ENCODE measurements around the gene CNTNAP5. TPM values are rescaled to one million over a fixed set of nuclear protein-coding genes. Genes with fewer than 3 reads are reported as not detected.

The CNTNAP5 gene
- polyA plus RNA-seq, 4 donors, result 0.04 to 0.19 (median 0.04) TPM; not detected in 1

DNA sequence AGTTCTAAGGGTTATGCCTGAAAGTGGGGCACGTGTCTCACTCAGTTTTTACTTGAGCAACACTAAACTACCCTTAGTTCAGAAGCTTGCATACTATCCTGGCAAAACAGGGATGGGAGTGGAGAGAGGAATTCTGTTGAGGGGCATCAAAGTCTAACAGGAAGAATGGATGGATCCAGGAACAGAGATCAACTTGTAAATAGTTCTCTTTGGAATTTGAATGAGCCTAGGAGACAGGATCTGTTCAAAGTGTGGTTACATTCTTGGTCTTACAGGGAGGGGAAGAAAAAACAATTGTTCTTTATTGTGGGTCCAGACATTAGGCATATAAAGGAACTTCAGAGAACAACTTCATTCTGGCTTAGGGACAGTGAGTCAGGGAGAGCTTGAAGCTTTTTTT lies 560.2 kb downstream of the CNTNAP5 start:
- no peak for DNase-seq (ENCODE audit: low read depth in 4 of 4, low spot score in 3 of 4)

DNA sequence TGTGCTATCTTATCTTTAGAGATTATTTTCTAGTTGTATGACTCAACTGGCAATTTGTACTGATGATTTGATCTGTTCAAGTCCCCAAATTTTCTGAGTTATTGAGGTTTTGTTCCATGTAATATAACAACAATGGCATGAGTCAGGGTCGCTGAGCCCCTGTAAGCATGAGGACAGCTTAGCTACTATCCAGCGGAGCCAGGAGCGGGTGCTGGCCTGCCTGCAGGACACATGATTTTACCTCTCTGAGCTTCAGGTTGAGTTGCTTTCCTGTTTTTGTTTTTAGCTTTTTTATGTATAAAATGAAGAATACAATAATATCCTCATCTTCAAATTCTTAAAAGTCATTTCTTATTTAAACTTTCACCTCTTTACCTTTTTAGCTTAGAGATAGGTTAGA lies 561.1 kb downstream of the CNTNAP5 start:
- DNase-seq (ENCODE audit: low read depth in 4 of 4, low spot score in 3 of 4), result no peak

DNA sequence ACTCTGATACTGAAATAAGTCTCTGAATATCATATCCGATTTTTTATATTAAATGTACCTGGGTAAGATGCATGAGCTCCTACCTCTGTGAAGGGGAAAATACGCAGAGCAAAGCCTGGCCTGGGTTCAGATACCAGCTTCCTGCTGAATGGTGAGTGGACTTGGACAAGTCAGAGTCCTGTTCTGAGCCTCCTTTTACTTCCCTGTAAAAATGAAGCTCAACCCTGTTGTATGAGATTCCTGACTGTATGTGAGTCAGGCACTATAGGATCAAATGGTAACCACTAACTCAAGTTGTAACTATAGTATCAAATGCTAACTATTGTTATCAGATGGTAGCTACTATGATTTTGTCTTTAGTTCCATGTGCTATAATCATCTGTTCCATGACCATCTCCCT lies 561.7 kb downstream of the CNTNAP5 start:
- no peak for DNase-seq (ENCODE audit: low read depth in 4 of 4, low spot score in 3 of 4)

DNA sequence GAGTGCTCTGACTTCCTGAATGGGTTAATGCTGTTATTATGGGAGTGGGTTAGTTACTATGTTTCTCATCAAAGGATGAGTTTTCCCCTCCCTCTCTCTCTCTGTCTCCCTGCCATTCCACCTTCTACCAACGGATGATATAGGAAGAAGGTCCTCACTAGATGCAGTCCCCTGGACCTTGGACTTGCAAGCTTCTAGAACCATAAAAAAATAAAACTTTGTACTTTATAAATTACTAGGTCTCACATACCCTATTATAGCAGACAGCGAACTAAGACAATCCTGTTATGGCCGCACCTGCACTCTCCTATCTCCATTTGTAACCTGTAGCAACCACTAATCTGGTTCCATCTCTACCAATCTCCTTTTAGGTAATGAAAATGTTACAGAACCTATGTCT lies 564.9 kb downstream of the CNTNAP5 start:
- no peak for DNase-seq (ENCODE audit: low read depth in 4 of 4, low spot score in 3 of 4)

DNA sequence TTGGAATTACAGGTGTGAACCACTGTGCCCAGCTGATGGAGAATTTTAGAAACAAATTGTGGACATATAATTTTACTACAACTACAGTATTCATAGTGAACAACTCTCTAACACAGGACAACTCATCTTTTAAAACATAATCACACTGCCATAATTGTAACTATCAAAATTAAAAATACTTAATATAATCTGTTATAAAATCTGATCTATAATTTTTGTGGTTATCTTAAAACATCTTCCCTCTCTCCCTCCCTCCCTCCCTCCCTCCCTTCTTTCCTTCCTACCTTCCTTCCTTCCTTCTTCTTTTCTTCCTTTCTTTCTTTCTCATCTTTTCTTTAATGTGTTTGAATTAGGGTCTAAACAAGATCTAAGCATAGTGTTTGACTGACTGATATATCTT lies 577.7 kb downstream of the CNTNAP5 start:
- DNase-seq (ENCODE audit: low read depth in 4 of 4, low spot score in 3 of 4), result no peak

DNA sequence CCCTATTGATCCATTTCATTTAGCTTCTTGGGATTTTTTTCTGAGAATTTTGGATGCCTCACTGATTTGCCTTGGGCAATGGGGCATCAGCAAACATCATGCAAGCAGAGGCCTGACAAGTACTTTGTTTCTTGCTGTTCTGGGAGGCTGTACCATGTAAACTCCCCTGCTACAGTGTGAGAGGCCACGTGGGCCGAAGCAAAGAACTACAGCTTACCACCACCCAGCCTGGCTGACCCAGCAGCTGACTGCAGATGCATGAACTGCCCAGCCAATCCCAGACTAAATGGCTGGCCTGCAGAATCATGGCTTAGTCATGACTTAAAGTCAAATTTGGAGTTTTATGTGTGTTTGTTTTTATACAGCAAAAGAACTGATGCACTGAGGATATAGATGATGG lies 579.9 kb downstream of the CNTNAP5 start:
- DNase-seq (ENCODE audit: low read depth in 4 of 4, low spot score in 3 of 4), result no peak

DNA sequence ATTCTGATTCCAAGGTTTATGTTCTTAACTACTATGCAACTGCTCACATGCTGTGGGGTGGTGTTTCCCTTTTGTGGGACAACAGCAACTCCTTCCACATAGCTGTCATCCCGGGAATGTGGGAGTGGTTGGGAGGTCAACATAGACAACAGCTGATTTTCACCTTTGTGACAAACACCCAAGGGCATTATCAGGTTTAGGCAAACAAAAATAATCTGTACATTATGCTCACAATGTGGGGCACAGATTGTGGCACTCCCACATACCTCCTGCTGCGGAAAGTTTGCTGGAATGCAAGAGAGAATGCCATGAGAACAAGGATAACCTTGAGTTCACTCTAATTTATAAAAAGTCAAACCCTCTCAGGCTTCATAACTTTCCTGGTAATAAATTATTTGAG lies 582.6 kb downstream of the CNTNAP5 start:
- DNase-seq (ENCODE audit: low read depth in 4 of 4, low spot score in 3 of 4), result no peak

DNA sequence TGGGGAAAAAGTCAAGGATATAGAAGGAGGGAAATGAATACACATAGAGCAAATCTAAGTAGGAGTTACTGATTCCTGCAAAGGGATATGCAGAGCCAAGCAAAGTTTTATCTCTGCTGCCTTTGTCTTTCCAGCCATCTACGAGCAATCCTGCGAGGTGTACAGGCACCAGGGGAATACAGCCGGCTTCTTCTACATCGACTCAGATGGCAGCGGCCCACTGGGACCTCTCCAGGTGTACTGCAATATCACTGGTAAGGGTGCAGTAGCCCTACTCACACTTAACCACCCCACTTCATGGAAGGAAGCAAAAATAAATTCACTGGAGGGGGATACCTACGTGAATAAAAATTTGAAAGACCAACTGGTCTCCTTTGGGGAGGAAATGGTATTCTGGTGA lies 584.6 kb downstream of the CNTNAP5 start:
- no peak for DNase-seq (ENCODE audit: low read depth in 4 of 4, low spot score in 3 of 4)

DNA sequence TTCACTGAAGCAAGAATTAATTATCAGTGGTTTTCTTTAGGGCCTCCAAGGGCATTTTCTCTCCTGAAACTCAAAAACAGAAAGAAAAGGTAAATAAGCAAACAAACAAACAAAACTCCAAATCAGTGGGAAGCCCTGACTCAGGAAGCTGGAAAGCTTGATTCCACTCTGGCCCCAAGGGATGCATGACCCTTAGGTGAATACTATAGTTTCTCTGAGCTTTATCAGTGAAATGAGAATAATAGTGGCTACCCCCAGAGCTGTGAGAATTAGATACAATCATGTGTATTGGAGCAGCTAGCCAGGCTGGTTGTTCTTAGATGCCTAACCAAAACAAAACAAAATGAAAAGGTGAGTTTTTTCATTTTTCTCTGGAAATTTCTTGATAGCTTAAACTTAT lies 585.1 kb downstream of the CNTNAP5 start:
- DNase-seq (ENCODE audit: low read depth in 4 of 4, low spot score in 3 of 4), result no peak

DNA sequence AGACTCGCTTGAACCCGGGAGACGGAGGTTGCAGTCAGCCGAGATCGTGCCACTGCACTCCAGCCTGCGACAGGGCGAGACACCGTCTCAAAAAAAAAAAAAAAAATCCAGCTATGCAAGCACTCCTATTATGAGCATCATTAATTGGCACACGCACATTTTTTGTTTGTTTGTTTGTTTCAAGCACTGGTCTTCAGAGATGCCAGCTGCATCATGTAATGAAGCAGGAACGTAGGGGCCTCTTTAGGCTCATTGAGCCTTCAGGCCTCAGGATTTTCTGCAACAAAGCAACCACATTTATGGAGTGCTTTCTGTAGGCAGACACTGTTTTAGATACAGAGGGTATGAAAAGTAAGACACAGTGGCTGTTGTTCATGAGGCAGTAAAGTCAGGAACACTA lies 585.8 kb downstream of the CNTNAP5 start:
- no peak for DNase-seq (ENCODE audit: low read depth in 4 of 4, low spot score in 3 of 4)

DNA sequence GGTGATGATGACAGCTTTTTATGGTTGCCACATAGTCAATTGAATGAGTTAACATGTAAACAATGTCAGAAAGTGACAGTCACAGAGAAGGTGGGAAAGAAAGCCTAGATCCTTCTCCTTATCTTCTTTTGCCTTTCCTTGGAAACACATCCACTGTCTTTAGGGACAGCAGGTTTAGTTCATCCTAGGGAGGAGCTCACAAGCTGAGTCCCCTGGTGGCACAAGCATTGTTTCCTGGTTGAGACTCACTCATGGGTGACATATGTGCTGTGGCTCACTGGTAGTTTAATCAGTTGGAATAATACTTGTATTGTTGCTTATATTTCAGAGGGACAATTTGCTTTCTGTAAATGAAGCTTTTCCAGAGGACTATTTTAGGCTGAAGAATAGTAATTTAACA lies 598.5 kb downstream of the CNTNAP5 start:
- no peak for DNase-seq (ENCODE audit: low read depth in 4 of 4, low spot score in 3 of 4)

DNA sequence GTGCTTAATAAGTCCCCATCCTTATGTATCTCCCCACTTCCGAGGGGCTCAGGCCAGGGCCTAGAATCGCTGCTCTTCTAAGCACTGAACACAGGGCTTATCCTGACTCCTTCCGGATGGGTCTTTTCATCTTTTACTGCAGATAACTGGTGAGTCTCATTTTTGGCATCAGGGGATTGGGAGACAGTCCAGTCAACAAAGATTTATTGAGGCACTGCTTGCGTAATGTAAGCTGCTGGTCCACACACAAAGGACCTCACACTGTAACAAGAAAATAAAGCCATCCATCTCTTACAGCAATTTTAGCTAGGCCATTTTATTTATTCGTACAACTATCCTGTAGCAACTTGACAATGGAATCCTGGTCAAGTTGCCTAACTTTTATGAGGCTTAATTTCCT lies 600.5 kb downstream of the CNTNAP5 start:
- no peak for DNase-seq (ENCODE audit: low read depth in 4 of 4, low spot score in 3 of 4)

DNA sequence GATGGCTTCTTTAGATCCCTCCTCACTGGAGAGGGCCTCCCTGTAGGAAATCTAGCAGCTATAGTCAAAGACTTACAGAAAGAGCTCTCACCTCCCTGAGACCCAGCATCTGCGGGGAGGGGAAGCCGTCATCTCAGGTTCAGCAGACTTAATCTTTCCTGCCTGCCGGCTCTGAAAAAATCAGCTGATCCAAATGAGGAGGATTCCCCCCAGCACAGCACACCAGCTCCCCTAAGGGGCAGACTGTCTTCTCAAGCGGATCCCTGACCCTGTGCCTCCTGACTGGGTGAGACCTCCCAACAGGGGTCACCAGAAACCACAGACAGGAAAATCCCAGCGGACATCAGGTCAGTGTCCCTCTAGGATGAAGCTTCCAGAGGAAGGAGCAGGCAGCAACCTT lies 601.9 kb downstream of the CNTNAP5 start:
- DNase-seq (ENCODE audit: low read depth in 4 of 4, low spot score in 3 of 4), result no peak

DNA sequence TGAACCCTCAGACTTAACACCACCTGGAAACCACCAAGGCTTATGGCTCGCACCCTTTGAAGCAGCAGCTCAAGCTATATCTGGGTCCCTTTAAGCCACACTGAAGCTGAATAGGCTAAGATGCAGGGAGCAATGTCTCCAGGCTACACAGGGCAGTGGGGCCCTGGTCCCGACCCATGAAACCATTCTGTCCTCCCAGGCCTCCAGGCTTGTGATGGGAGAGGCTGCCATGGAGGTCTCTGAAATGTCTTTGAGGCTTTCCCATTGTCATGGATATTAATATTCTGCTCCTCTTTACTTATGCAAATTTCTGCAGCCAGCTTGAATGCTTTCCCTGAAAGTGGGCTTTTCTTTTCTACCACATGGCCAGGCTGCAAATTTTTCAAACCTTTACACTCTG lies 608.7 kb downstream of the CNTNAP5 start:
- DNase-seq (ENCODE audit: low read depth in 4 of 4, low spot score in 3 of 4), result no peak

DNA sequence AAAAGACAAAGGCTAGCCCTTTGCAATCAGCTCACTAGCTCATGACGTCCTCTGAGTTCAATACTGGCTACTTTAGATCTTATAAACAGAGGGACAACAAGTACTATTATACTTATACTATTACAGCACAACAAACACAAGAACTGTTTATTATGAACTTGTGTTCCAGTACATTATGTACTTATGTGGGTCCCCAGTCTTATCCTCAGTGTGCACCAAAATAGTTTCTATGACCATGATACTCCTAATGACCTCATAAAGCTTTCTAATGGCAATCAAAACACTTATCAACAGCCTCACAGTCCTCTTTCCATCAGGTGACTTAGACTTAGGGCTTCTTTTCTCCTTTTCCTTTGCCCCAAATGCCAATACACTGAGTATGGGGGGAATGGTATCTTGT lies 614.4 kb downstream of the CNTNAP5 start:
- DNase-seq (ENCODE audit: low read depth in 4 of 4, low spot score in 3 of 4), result no peak

DNA sequence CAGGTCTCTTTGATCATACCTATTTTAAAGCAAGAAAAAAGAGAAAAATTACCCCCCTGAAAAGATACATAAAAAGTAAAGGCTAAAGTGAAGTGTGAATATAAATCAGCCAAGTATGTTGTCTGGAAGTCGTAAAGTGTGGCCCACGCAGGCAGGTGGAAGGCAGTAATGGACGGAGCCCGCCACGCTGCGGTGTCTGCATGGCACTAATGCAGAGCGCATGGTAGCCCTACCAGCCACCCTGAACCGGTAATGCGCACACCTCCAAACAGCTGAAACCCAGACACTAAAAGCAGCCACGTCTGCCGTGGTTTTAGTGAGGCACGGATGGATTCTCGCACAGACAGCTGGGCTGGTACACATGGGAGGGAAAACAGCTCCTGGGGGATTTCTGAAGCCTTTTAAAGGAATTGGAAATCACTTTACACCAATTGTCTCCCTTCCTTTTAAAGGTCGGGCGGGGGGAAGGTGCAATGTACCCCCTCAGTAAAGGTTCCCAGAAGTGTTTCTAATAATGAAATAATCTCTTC lies 615.2 kb downstream of the CNTNAP5 start:
- DNase-seq (ENCODE audit: low read depth in 4 of 4, low spot score in 3 of 4), result no peak

DNA sequence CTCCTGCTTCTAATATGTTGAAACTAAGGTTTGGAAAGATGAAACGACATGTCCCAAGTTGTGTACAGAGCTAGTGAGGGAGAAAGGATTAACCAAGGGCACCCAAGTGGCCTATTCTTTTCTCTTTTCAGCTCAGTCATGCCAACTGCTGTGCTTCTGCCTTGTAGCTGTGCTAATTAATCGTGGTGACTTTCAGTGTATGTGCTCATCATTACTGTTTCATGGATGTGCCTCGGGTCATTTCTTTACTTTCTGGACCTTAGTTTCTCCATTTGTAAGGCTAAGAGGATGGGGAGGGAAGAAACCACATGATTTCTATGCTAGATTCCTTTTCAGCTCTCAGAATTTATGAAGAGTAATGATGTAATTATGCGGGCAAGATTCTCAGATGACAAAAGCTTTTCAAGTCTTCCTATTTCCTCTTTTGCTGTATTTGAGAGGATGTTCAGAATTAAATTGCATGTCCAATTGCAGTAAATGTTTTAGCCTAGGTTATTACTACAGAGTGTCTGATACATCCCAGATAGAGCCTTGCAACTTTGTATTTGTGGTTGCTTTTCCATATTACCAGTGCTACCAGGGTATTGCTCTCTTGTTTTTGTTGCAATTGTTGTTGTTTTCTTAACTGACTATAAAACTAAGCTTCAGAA lies 621.2 kb downstream of the CNTNAP5 start:
- DNase-seq (ENCODE audit: low read depth in 4 of 4, low spot score in 3 of 4), result no peak

DNA sequence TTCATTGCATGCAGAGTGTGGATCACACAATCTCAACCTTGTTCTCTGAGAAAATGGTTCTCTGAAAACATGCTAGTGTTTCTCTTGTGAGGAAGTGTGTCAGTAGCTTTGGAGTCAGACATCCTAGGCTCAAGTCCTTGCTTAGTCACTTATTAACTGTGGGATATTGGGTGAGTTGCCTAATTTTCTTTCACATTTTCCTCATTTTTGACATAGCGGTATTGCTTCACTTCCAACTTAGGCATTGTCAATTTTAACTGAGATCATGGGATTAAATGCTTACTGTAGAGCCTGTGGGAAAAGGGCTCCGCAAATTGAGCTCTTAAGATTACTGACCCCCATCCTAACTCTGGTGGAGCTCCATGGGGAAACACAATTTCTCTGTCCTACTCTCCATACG lies 622.2 kb downstream of the CNTNAP5 start:
- DNase-seq (ENCODE audit: low read depth in 4 of 4, low spot score in 3 of 4), result no peak

DNA sequence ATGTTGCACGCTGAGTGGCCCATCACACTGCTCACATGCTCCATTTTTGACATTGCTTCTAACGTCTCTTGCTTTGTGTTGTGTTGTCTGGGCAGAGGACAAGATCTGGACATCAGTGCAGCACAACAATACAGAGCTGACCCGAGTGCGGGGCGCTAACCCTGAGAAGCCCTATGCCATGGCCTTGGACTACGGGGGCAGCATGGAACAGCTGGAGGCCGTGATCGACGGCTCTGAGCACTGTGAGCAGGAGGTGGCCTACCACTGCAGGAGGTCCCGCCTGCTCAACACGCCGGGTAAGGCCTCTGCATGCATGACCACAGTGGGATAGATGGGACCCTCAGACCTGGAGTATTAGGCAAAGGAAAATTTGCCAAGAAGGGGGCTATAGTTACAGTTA lies 622.6 kb downstream of the CNTNAP5 start:
- DNase-seq (ENCODE audit: low read depth in 4 of 4, low spot score in 3 of 4), result no peak

DNA sequence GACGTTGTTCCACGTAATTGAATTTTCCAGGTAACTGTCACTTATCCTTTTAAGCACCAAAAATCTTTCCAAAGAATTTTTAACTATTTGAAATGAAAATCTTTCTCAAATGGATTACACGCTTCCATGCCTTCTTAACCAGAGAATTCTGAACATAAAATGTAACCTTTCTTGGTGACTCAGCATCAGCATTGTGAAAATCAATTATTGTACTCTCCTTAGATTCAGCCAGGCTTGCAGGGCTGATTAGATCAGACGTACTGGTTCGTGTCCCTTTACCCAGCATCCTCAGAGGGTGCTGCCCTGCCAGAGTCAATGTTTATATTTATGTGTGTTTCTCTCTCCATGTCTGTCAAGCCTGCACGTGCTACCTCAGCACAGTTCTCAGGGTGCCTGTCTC lies 623.9 kb downstream of the CNTNAP5 start:
- DNase-seq (ENCODE audit: low read depth in 4 of 4, low spot score in 3 of 4), result no peak

DNA sequence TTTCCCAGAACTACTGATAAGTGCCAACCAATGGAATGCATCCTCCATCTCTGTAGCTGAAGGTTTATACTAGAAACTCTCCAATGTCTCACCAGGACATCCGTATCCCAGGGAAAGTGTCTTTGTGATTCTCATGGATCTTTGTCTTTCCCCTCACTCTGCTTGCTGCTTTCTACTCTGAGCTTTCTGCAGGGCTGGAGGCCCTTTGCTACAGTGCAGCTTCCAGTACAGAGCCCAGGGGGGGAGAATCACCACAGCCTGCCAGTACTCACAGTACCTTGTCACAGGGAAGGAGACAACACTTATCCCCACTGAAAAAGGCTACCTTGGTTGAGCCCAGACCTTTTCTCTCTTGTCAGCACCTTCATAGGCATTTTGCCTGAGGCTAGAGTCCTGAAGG lies 627.0 kb downstream of the CNTNAP5 start:
- DNase-seq (ENCODE audit: low read depth in 4 of 4, low spot score in 3 of 4), result no peak

DNA sequence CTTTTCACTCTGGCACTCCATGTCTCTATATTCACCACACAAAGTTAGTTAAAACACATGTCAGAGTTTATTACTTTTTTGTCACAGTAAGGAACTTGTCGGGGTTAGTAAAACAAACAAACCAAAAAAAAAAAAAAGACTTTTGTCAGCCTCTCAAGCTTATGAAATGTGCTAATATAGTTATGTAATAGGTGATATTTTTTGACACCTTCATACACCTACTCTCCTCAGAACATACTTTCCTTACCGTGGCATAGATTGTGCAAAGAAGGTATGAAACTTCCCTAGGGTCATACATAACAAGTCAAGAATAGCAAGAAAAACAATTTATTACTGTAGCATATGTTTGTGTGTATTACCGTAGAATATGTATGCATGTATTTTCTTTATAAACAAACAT lies 633.3 kb downstream of the CNTNAP5 start:
- DNase-seq (ENCODE audit: low read depth in 4 of 4, low spot score in 3 of 4), result no peak

DNA sequence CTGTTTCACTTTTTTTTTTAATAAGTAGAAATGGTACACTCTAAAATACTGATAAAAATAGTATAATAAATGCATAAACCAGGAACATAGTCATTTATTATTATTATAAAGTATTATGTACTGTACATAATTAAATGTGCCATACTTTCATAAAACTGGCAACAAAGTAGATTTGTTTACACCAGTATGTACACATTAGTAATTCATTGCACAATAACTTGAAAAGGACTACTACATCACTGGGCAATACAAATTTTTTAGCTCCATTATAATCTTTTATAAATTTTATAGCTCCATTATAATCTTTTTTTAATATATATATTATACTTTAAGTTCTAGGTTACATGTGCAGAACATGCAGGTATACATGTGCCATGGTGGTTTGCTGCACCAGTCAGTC lies 636.5 kb downstream of the CNTNAP5 start:
- no peak for DNase-seq (ENCODE audit: low read depth in 4 of 4, low spot score in 3 of 4)

Data from right renal pelvis (tissue), 4 donors.